HFFc6 (cell line): ENCODE data around the gene ACTR6. TPM values are rescaled to one million over a fixed set of nuclear protein-coding genes. Genes with fewer than 3 reads are reported as not detected.

ENCODE experiments used
- DNase-seq: peaks from one replicate; pipeline ENCODE4 v3.0.0-alpha.2; 2018
- H3K27ac Mint-ChIP-seq: 2 replicates; pipeline ENCODE4 v1.8.0; 2020; ENCODE audit warnings: mild to moderate bottlenecking, mixed read lengths
- H3K27me3 Mint-ChIP-seq: 2 replicates; pipeline ENCODE4 v1.8.0; 2021; ENCODE audit warnings: mild to moderate bottlenecking, moderate library complexity, mixed read lengths; ENCODE audit not compliant: insufficient read depth
- H3K36me3 Mint-ChIP-seq: 2 replicates; pipeline ENCODE4 v1.8.0; 2021; ENCODE audit warnings: low read depth, mixed read lengths
- H3K4me1 Mint-ChIP-seq: 2 replicates; pipeline ENCODE4 v1.8.0; 2020; ENCODE audit warnings: low read depth, mixed read lengths
- H3K4me3 Mint-ChIP-seq: 2 replicates; pipeline ENCODE4 v1.8.0; 2020; ENCODE audit warnings: mild to moderate bottlenecking, moderate library complexity, mixed read lengths
- H3K9me3 Mint-ChIP-seq: 2 replicates; pipeline ENCODE4 v1.8.0; 2020; ENCODE audit warnings: mild to moderate bottlenecking, mixed read lengths
- total RNA-seq, 6 experiments: library from RNA; stranded (reverse); fragmentation: NEBNext Ultra II Directional; extraction: Animal tissue kit (Norgen Biotek cat#: 25700); gene quantifications; 2 replicates in 1 of 6; 3 replicates in 5 of 6; pipeline ENCODE4 v1.2.3, GENCODE V29; 2021
- TF ChIP-seq, protein P1 (sequence below): fragments of 200-600 bp; sonication (generic); IDR thresholded peaks from 2 replicates; pipeline ENCODE4 v1.5.0; 2021; ENCODE audit warnings: antibody characterized with exemption, mild to moderate bottlenecking

The ACTR6 gene
- total RNA-seq, 6 experiments from 2014 or later: 23.2 to 29.2 (median 24.9) TPM

DNA sequence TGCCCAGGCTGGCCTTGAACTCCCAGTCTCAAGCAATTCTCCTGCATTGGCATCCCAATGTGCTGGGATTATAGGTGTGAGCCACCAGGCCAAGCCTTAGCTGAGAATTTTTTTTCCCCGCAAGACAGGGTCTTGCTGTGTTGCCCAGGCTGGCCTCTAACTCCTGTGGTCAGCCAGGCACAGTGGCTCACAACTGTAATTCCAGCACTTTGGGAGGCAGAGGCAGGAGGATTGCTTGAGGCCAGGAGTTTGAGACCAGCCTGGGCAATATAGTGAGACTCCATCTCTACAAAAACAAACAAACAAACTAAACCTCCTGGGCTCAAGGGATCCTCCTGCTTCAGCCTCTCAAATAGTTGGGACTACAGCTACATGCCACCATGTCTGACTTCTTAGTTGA, 39.0 kb downstream of the ACTR6 start:
- H3K4me3 Mint-ChIP-seq: no peak overlapping the region
- H3K4me1 Mint-ChIP-seq: peaks cover under 1% of the 10 kb centered on the region
- TF ChIP-seq, protein P1, sequence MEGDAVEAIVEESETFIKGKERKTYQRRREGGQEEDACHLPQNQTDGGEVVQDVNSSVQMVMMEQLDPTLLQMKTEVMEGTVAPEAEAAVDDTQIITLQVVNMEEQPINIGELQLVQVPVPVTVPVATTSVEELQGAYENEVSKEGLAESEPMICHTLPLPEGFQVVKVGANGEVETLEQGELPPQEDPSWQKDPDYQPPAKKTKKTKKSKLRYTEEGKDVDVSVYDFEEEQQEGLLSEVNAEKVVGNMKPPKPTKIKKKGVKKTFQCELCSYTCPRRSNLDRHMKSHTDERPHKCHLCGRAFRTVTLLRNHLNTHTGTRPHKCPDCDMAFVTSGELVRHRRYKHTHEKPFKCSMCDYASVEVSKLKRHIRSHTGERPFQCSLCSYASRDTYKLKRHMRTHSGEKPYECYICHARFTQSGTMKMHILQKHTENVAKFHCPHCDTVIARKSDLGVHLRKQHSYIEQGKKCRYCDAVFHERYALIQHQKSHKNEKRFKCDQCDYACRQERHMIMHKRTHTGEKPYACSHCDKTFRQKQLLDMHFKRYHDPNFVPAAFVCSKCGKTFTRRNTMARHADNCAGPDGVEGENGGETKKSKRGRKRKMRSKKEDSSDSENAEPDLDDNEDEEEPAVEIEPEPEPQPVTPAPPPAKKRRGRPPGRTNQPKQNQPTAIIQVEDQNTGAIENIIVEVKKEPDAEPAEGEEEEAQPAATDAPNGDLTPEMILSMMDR: no peak
- H3K9me3 Mint-ChIP-seq: no peaks in the 10 kb centered on the region
- H3K27me3 Mint-ChIP-seq: no peaks in the 10 kb centered on the region
- H3K36me3 Mint-ChIP-seq: no peaks in the 10 kb centered on the region
- DNase-seq: no peak
- no peak overlapping the region for H3K27ac Mint-ChIP-seq

DNA sequence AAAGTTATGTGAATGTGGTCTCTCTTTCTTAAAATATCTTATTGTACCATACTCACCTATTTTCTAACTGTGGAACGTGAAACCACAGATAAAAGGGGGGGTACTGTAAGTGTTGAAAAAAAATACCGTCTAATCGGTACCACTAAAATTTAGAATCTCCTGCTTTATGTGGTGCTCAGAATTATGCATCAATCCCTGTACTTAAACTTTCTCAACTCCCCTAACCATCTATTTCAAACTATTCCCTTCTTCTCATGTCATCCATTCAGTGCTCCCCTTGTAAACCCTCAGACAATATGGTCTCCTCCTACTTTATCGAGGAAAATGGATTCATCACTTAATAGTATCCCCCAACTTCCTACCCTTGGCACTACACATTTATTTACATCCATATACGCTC, 42.5 kb downstream of the ACTR6 start:
- Mint-ChIP-seq H3K27me3 (no peaks in the 10 kb centered on the region), H3K4me1 (peaks cover 6% of the 10 kb centered on the region), H3K27ac (no peak overlapping the region), H3K9me3 (no peaks in the 10 kb centered on the region), H3K4me3 (no peak overlapping the region), H3K36me3 (no peaks in the 10 kb centered on the region)
- DNase-seq: no peak
- TF ChIP-seq, protein P1: no peak

DNA sequence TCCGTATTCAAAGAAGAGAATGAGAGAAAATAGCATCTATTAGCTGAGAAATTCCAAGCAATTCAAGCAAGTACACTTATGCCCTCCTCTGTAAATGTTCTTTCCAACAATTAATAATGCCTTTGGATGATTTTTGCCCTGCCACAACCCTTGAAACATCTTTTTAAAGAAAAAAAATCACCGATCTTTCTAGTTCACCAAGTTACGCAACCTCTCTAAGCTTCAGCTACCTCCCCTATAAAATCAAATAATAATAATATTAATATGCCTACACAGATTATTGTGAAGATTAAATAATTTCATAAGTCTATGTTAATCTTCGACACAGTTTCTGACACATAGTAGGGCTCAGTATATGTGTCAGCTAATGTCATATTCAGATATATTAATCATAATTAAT, 47.1 kb downstream of the ACTR6 start:
- Mint-ChIP-seq H3K27me3 (no peaks in the 10 kb centered on the region; the same call in 1 of the 2 replicates), H3K27ac (no peak overlapping the region), H3K4me3 (no peak overlapping the region), H3K9me3 (no peaks in the 10 kb centered on the region), H3K36me3 (no peaks in the 10 kb centered on the region), H3K4me1 (peaks cover 16% of the 10 kb centered on the region)
- TF ChIP-seq, protein P1: no peak
- no peak for DNase-seq

DNA sequence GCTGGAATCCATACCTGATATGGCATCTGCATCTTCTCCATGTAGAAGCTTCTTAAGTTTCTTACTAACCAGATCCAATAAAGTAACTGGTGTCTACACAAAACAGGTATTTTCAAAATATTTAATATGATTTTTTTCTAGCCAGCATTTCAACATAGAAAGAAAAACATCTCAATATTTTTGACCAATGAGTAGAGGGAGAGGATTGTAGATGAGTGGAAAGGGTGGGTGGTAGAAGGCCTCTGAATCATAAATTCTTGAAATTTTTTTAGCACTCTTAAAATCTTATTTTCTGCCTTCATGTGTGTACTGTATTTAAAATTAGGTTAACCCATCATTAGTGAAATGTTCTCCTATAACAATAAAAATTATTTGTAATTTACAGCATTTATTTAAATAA, 48.3 kb downstream of the ACTR6 start:
- TF ChIP-seq, protein P1: no peak
- no peak for DNase-seq
- H3K4me3 Mint-ChIP-seq: no peak overlapping the region
- H3K4me1 Mint-ChIP-seq: peaks cover 16% of the 10 kb centered on the region
- H3K36me3 Mint-ChIP-seq: no peaks in the 10 kb centered on the region
- H3K27me3 Mint-ChIP-seq: no peaks in the 10 kb centered on the region; the same call in 1 of the 2 replicates
- peak overlapping the region; percentile 8 for H3K27ac Mint-ChIP-seq
- no peaks in the 10 kb centered on the region for H3K9me3 Mint-ChIP-seq

DNA sequence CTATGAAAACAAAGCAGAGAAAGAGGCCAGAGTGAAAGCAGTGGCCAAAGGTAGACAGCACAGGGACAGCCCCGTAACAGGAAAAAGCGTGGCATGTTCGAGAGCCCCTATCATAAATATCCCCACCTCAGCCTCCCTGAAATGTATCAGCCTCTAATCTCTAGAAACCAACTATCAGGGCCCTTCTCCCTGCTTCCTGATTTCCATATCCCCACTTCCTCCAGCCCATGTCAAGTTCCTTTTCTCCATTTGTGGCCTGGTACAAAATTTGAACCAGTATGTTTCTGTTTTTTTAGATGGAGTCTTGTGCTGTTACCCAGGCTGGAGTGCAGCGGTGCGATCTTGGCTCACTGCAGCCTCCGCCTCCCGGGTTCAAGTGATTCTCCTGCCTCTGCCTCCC, 49.3 kb downstream of the ACTR6 start:
- H3K27ac Mint-ChIP-seq: no peak overlapping the region
- H3K4me1 Mint-ChIP-seq: peaks cover 16% of the 10 kb centered on the region
- H3K36me3 Mint-ChIP-seq: no peaks in the 10 kb centered on the region
- no peak overlapping the region for H3K4me3 Mint-ChIP-seq
- no peaks in the 10 kb centered on the region for H3K9me3 Mint-ChIP-seq
- peaks cover 3% of the 10 kb centered on the region for H3K27me3 Mint-ChIP-seq
- no peak for DNase-seq
- TF ChIP-seq, protein P1: no peak

DNA sequence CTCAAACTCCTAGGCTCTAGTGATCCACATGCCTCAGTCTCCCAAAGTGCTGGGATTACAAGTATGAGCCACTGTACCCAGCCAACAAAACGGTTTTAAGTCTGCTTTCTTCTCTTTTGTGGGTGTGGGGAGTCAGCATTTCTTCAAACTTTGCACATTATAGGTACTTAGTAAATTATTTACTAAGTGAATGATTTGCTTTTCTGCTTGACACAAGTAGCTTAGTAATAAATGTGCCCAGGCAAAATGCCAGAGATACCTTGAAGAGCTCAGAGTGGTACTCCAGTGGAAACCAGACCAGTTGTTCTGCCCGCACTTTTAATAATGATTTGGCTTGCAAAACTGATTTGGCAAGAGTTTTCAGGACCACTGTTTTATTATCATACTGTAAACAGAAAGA, 51.3 kb downstream of the ACTR6 start:
- Mint-ChIP-seq H3K36me3 (no peaks in the 10 kb centered on the region), H3K27me3 (peaks cover 3% of the 10 kb centered on the region), H3K4me3 (no peak overlapping the region), H3K4me1 (peaks cover 11% of the 10 kb centered on the region), H3K9me3 (no peaks in the 10 kb centered on the region), H3K27ac (no peak overlapping the region)
- TF ChIP-seq, protein P1: no peak
- DNase-seq: no peak
